ENCODE measurements around the gene CMIP.
A peak's percentile ranks its signal among the peaks of the same experiment; 100 is the strongest.

CMIP gene

DNA sequence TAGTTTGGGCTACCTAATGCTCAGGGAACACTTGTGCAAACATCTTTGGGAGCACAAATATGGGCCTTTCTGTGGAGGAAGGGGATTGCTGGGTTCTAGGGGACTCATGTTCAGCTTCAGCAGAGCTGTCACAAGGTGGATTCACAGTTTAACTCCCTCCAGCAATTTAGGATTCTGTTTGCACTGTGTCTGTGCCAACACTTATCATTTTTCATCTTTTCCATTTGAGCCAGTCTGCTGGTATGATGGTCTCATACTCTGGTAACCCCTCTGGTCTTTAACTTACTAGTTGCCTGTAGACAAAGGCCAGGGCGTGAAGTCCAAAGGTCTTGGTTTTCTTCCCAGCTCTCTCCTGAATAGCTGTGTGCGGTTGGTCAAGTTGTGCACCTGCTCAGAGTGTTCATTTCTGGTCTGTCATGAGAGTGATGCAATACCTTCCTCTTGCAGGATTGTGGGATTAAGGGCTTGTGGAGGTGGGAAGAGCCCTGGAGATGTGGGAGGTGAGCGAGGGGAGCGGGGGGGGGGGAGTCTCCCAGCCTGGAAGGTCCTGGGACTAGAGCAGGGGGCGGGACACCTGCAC, 152.6 kb downstream of the CMIP start:
- H3K4me3 ChIP-seq (ENCODE audit: insufficient read depth, low read depth, low read length): no peak overlapping the region
- H3K27ac ChIP-seq (ENCODE audit: insufficient read depth, low read depth, low read length, poor library complexity, severe bottlenecking): no peak overlapping the region
- WGBS, 2 experiments: 97 to 98% methylated on average over 5 of the region's 5 CpGs
- no peaks in the 10 kb centered on the region for H3K36me3 ChIP-seq (ENCODE audit: control insufficient read depth, insufficient read depth, low read length)
- H3K27me3 ChIP-seq (ENCODE audit: control insufficient read depth, insufficient read depth, low read length, poor library complexity, severe bottlenecking): no peaks in the 10 kb centered on the region
- no peaks in the 10 kb centered on the region for H3K9me3 ChIP-seq (ENCODE audit: control insufficient read depth, low read length)
- H3K4me1 ChIP-seq (ENCODE audit: control insufficient read depth, insufficient read depth, low read length): peaks cover 12% of the 10 kb centered on the region

DNA sequence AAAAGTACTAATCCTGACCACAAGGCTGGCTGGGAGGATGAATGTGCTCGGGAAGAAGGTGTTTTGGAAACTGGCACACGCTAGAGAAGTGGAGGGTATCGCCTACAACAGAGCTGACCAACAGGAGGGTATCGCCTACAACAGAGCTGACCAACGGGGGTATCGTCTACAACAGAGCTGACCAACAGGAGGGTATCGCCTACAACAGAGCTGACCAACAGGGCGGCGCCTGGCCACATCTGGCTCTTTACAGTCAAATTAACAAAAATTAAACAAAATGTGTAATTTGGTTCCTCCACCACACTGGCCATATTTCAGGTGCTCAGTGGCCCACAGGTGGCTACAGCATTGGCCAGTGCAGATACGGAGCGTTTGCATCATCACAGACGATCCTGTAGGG, 153.5 kb downstream of the CMIP start:
- H3K27ac ChIP-seq (ENCODE audit: insufficient read depth, low read depth, low read length, poor library complexity, severe bottlenecking): no peak overlapping the region
- H3K4me3 ChIP-seq (ENCODE audit: insufficient read depth, low read depth, low read length): no peak overlapping the region
- H3K9me3 ChIP-seq (ENCODE audit: control insufficient read depth, low read length): no peaks in the 10 kb centered on the region
- 91 to 95% methylated on average over 12 of the region's 12 CpGs for WGBS, 2 experiments
- peaks cover 12% of the 10 kb centered on the region for H3K4me1 ChIP-seq (ENCODE audit: control insufficient read depth, insufficient read depth, low read length)
- no peaks in the 10 kb centered on the region for H3K27me3 ChIP-seq (ENCODE audit: control insufficient read depth, insufficient read depth, low read length, poor library complexity, severe bottlenecking)
- no peaks in the 10 kb centered on the region for H3K36me3 ChIP-seq (ENCODE audit: control insufficient read depth, insufficient read depth, low read length)

DNA sequence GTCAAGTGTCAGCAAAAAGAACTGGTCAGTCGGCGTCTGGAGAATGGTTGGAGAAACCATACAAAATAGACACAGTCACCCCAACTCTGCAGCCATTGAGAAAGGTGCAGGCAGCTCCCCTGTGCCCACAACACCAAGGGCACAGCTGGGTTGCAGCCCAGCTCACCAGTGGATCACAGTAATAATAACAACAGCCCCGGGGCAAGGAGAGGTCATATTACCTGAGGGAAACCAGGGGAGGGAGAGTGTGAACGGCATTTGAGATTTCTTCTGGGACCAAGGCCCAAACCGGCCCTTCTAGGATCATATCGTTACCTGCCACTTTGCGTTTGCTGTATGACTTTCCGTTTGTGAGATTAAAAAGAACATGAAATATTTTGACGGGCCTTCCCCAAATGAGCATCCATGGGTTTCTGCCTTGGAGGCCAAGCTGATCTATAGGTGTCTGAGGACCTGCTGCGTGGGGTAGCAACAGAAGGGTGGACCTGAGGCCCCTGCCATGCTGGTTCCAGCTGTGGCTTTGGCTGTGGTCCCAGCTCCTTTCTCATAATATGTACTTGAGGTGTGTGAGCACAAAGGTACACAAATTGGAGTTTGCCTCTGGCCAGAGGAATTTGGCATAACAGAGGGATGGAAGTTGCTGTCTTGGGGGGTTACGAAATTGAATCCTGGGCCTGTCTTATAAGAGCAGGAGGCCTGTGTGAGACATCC, 154.6 kb downstream of the CMIP start:
- Histone ChIP-seq H3K4me3 (ENCODE audit: insufficient read depth, low read depth, low read length) (no peak overlapping the region), H3K27ac (ENCODE audit: insufficient read depth, low read depth, low read length, poor library complexity, severe bottlenecking) (no peak overlapping the region), H3K9me3 (ENCODE audit: control insufficient read depth, low read length) (no peaks in the 10 kb centered on the region), H3K4me1 (ENCODE audit: control insufficient read depth, insufficient read depth, low read length) (peaks cover 12% of the 10 kb centered on the region), H3K27me3 (ENCODE audit: control insufficient read depth, insufficient read depth, low read length, poor library complexity, severe bottlenecking) (no peaks in the 10 kb centered on the region), H3K36me3 (ENCODE audit: control insufficient read depth, insufficient read depth, low read length) (no peaks in the 10 kb centered on the region)
- WGBS, 2 experiments: 86 to 88% methylated on average over 11 of the region's 11 CpGs

DNA sequence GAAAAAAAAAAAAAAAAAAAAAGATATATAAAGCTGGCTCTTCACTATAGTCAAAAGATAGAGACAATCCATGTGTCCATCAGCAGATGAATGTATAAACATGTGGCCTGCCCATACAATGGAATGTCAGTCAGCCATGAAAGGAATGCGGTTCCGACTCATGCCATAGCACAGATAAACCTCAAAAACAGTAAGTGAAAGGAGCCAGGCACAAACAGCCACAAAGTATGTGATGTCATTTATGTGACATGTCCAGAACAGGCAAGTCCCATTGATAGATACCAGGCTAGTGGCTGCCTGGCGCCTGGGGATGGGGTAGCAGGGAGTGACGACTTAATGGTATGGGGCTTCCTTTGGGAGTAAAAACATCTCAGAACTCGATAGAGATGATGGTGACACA, 155.7 kb downstream of the CMIP start:
- peak overlapping the region; percentile 18 for H3K27ac ChIP-seq (ENCODE audit: insufficient read depth, low read depth, low read length, poor library complexity, severe bottlenecking)
- H3K9me3 ChIP-seq (ENCODE audit: control insufficient read depth, low read length): no peaks in the 10 kb centered on the region
- no peaks in the 10 kb centered on the region for H3K27me3 ChIP-seq (ENCODE audit: control insufficient read depth, insufficient read depth, low read length, poor library complexity, severe bottlenecking)
- H3K4me3 ChIP-seq (ENCODE audit: insufficient read depth, low read depth, low read length): no peak overlapping the region
- H3K4me1 ChIP-seq (ENCODE audit: control insufficient read depth, insufficient read depth, low read length): peaks cover 12% of the 10 kb centered on the region
- 83 to 90% methylated on average over 5 of the region's 5 CpGs for WGBS, 2 experiments
- H3K36me3 ChIP-seq (ENCODE audit: control insufficient read depth, insufficient read depth, low read length): no peaks in the 10 kb centered on the region

DNA sequence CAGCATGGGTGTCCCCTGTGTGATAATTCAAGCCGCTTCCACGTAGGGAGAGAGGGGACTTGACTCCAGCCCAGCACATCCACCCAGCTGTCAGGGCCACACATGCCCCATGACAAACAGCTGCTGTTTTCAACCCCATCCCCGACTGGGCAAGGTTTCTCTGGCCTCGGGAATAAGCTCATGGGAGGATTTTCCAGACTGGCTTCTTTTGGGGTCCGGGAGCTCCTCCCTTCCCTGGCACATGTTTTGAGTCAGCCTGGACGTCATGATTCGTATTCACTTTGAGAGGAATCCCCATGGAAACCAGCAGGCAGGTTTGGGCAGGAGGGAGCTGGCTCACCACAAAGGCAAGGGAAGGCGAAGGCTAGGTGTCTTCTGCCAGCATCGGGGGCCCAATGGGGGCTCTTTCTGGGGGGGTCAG, 156.4 kb downstream of the CMIP start:
- Histone ChIP-seq H3K4me3 (ENCODE audit: insufficient read depth, low read depth, low read length) (no peak overlapping the region), H3K9me3 (ENCODE audit: control insufficient read depth, low read length) (no peaks in the 10 kb centered on the region), H3K36me3 (ENCODE audit: control insufficient read depth, insufficient read depth, low read length) (no peaks in the 10 kb centered on the region), H3K27me3 (ENCODE audit: control insufficient read depth, insufficient read depth, low read length, poor library complexity, severe bottlenecking) (no peaks in the 10 kb centered on the region), H3K4me1 (ENCODE audit: control insufficient read depth, insufficient read depth, low read length) (peaks cover 12% of the 10 kb centered on the region), H3K27ac (ENCODE audit: insufficient read depth, low read depth, low read length, poor library complexity, severe bottlenecking) (no peak overlapping the region)
- WGBS, 2 experiments: 85% methylated on average over 9 of the region's 9 CpGs

DNA sequence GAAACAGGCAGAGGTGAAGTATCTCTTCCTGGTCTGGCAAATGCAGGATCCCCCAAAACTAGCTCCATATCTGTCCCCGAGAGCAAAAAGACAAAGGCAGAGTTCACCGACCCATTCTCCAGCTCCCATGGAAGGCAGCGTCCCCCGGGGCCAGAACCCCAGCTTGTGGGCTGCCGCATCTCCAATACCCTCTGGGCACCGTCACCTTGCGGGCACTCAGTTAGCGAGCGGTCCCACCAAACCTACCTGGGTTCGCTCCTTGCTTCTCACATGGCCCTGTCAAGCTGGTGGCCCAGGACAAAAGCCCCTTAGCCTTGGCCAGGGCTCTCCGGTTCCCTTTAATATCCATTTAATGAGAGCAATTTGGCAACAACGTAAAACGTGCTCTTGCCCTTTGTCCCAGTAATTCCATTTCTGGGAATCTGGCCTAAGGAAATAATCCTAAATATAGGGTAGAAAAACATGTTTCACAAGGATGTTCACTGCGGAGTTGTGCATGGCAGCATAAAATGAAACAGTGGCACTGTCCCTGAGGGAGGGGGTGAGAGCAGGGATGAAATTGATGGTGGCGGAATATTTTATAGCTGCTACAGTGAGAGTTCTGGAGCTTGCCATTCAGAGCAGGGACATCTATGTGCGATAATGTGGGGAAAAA, 157.1 kb downstream of the CMIP start:
- no peak overlapping the region for H3K27ac ChIP-seq (ENCODE audit: insufficient read depth, low read depth, low read length, poor library complexity, severe bottlenecking)

DNA sequence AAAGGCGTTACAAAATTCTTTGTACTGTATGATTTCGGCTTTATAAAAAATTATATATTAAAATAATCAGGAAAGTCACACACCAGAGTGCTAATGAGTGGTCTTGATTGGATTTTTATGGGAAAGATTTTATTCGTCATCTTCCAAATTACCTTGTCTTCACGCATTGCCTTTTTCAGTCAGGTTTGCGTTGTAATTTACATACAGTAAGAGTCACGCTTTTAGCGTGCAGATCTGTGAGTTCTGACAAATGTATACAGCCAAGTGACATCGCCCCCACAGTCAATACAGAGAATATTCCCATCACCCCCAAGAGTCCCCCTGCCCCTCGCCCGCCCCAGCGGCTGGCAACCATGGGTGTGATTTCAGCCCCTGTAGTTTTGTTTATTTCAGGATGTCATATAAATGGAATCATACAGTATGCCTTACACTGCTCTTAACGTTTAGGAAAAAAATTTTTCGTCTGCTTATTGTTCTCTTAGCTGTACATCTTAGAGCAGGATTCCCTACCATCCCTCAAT, 157.7 kb downstream of the CMIP start:
- Histone ChIP-seq H3K4me1 (ENCODE audit: control insufficient read depth, insufficient read depth, low read length) (peaks cover 12% of the 10 kb centered on the region), H3K27ac (ENCODE audit: insufficient read depth, low read depth, low read length, poor library complexity, severe bottlenecking) (no peak overlapping the region), H3K27me3 (ENCODE audit: control insufficient read depth, insufficient read depth, low read length, poor library complexity, severe bottlenecking) (no peaks in the 10 kb centered on the region), H3K36me3 (ENCODE audit: control insufficient read depth, insufficient read depth, low read length) (peaks cover 1% of the 10 kb centered on the region), H3K4me3 (ENCODE audit: insufficient read depth, low read depth, low read length) (no peak overlapping the region), H3K9me3 (ENCODE audit: control insufficient read depth, low read length) (no peaks in the 10 kb centered on the region)
- WGBS, 2 experiments: 95 to 98% methylated on average over 8 to 11 of the region's 13 CpGs

More for the DNA sequence above, 157.1 kb downstream of the CMIP start:
- no peaks in the 10 kb centered on the region for H3K27me3 ChIP-seq (ENCODE audit: control insufficient read depth, insufficient read depth, low read length, poor library complexity, severe bottlenecking)
- no peak overlapping the region for H3K4me3 ChIP-seq (ENCODE audit: insufficient read depth, low read depth, low read length)
- no peaks in the 10 kb centered on the region for H3K36me3 ChIP-seq (ENCODE audit: control insufficient read depth, insufficient read depth, low read length)
- peaks cover 12% of the 10 kb centered on the region for H3K4me1 ChIP-seq (ENCODE audit: control insufficient read depth, insufficient read depth, low read length)
- 94 to 95% methylated on average over 16 of the region's 16 CpGs for whole genome bisulfite sequencing, 2 experiments
- H3K9me3 ChIP-seq (ENCODE audit: control insufficient read depth, low read length): no peaks in the 10 kb centered on the region

DNA sequence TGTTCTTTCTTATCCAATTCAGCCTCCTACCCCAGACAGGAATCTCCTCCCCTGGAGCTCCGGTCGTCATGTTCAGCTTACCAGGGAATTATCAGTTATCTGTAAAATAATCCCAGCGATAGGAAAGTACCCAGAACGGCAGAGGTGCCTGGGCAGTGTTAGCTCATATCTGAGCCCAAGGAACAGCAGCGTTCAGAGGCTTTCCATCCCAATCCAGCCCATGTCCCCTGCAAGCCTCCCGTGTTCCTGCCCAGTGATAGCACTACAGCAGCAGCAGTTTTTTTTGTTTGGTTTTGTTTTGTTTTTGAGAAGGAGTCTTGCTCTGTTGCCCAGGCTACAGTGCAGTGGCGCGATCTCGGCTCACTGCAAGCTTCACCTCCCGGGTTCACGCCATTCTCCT, 158.2 kb downstream of the CMIP start:
- WGBS, 2 experiments: 92 to 96% methylated on average over 11 of the region's 11 CpGs
- Histone ChIP-seq H3K4me3 (ENCODE audit: insufficient read depth, low read depth, low read length) (no peak overlapping the region), H3K36me3 (ENCODE audit: control insufficient read depth, insufficient read depth, low read length) (peaks cover 6% of the 10 kb centered on the region), H3K9me3 (ENCODE audit: control insufficient read depth, low read length) (peaks cover under 1% of the 10 kb centered on the region), H3K27ac (ENCODE audit: insufficient read depth, low read depth, low read length, poor library complexity, severe bottlenecking) (no peak overlapping the region), H3K27me3 (ENCODE audit: control insufficient read depth, insufficient read depth, low read length, poor library complexity, severe bottlenecking) (no peaks in the 10 kb centered on the region), H3K4me1 (ENCODE audit: control insufficient read depth, insufficient read depth, low read length) (peaks cover 12% of the 10 kb centered on the region)

DNA sequence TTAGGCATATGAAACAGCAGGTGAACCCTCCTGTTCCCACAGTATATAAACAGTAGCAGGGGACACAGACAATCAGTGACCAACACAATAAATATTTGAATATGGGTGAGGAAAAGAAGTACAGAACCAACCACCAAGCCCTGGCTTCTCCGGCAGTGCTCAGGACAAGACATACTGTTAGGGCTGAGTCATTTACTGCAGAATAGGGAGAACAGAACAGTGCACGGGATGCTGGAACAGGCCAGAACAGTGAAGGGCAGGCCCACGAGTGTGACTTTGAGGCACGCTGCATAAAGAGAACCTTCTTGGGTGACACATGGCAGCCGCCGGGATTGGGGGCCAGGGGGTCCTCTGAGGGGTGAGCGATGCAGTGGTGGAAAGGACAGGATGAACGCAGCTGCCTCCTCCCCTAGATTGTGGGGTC, 160.4 kb downstream of the CMIP start:
- Histone ChIP-seq H3K36me3 (ENCODE audit: control insufficient read depth, insufficient read depth, low read length) (peaks cover 9% of the 10 kb centered on the region), H3K27me3 (ENCODE audit: control insufficient read depth, insufficient read depth, low read length, poor library complexity, severe bottlenecking) (no peaks in the 10 kb centered on the region), H3K4me1 (ENCODE audit: control insufficient read depth, insufficient read depth, low read length) (peaks cover 20% of the 10 kb centered on the region), H3K4me3 (ENCODE audit: insufficient read depth, low read depth, low read length) (no peak overlapping the region), H3K9me3 (ENCODE audit: control insufficient read depth, low read length) (peaks cover 2% of the 10 kb centered on the region), H3K27ac (ENCODE audit: insufficient read depth, low read depth, low read length, poor library complexity, severe bottlenecking) (no peak overlapping the region)
- 93 to 95% methylated on average over 8 of the region's 8 CpGs for WGBS, 2 experiments

DNA sequence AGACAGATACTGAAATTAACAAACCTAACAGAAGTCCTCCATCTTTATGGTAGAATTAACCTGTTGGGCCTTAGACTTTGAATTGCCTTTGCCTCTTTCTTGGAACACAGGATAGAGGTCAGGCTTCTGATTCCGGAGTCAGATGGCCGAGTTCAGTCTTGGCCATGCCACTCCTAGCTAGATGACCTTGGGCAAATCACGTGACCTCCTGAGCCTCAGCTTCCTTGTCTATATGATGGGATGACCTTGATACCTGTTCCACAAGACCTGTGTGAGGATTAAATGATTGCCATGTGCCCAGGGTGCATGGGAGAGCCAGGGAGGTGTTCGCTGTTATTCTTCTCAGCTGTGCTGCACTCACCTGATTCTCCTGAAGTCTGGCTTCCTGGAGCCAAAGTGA, 161.4 kb downstream of the CMIP start:
- Histone ChIP-seq H3K27me3 (ENCODE audit: control insufficient read depth, insufficient read depth, low read length, poor library complexity, severe bottlenecking) (no peaks in the 10 kb centered on the region), H3K4me1 (ENCODE audit: control insufficient read depth, insufficient read depth, low read length) (peaks cover 11% of the 10 kb centered on the region)

More for the DNA sequence above, 161.4 kb downstream of the CMIP start:
- WGBS, 2 experiments: 93 to 97% methylated on average over 4 of the region's 4 CpGs
- no peak overlapping the region for H3K27ac ChIP-seq (ENCODE audit: insufficient read depth, low read depth, low read length, poor library complexity, severe bottlenecking)
- H3K4me3 ChIP-seq (ENCODE audit: insufficient read depth, low read depth, low read length): no peak overlapping the region
- H3K9me3 ChIP-seq (ENCODE audit: control insufficient read depth, low read length): peaks cover 2% of the 10 kb centered on the region
- H3K36me3 ChIP-seq (ENCODE audit: control insufficient read depth, insufficient read depth, low read length): peaks cover 9% of the 10 kb centered on the region
